Brain pericyte (primary cell): Measurements from ENCODE around the gene TTYH3.
A peak's percentile ranks its signal among the peaks of the same experiment; 100 is the strongest.

ENCODE experiments used
- DNase-seq: peaks from one replicate; pipeline ENCODE4 v3.0.0-alpha.2; 2012; ENCODE audit warnings: low read depth, low spot score

The TTYH3 gene

GRCh38 chr7:2708547-2709310 lies 76.9 kb downstream of the TTYH3 start:
- DNase-seq: no peak

GRCh38 chr7:2709553-2710285 lies 77.9 kb downstream of the TTYH3 start:
- DNase-seq: no peak

GRCh38 chr7:2710286-2710655 lies 78.5 kb downstream of the TTYH3 start:
- no peak for DNase-seq

GRCh38 chr7:2710901-2711551 lies 79.2 kb downstream of the TTYH3 start:
- no peak for DNase-seq

- no peak for DNase-seq
Observed at GRCh38 chr7:2711895-2712675, 80.3 kb downstream of the TTYH3 start.

GRCh38 chr7:2713370-2713769 lies 81.6 kb downstream of the TTYH3 start:
- DNase-seq: peak; percentile 57

- no peak for DNase-seq
Observed at GRCh38 chr7:2713978-2714377, 82.2 kb downstream of the TTYH3 start.
